ENCODE measurements around the gene PLK2.

DNA sequence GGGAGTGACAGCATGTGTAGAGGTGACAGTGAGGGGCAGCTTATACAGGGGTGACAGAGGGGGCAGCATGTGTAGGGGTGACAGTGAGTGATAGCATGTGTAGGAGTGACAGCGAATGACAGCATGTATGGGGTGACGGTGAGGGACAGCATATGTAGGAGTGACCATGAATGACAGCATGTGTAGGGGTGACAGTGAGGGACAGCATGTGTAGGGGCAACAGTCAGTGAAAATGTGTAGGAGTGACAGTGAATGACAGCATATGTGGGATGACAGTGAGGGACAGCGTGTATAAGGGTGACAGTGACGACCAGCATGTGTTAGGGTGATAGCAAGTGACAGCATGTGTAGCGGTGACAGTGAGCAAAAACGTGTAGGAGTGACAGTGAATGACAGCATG is 21.9 kb upstream of the PLK2 start:
- TF ChIP-seq ZNF169 (tag by site-specific recombination; IDR thresholded peaks at IDR 0.05) = no peak
- no peak for TF ChIP-seq ZNF335 (tag by site-specific recombination; conservative IDR thresholded peaks at IDR 0.05)
- TF ChIP-seq ZSCAN5A (tag by site-specific recombination; IDR thresholded peaks at IDR 0.05) = no peak
- TF ChIP-seq ZNF146 (tag by site-specific recombination; IDR thresholded peaks at IDR 0.05) = no peak
- TF ChIP-seq ZNF830 (tag by site-specific recombination; IDR thresholded peaks at IDR 0.05; ENCODE audit: low read depth) = no peak
- TF ChIP-seq ZFP37 (tag by site-specific recombination; IDR thresholded peaks at IDR 0.05) = no peak
- no peak for TF ChIP-seq REPIN1 (tag by site-specific recombination; IDR thresholded peaks at IDR 0.05; ENCODE audit: low read depth)

Data from HEK293 (cell line).